K562 (cell line): ENCODE results near the gene GABBR1. TPM values are rescaled to one million over a fixed set of nuclear protein-coding genes. Genes with fewer than 3 reads are reported as not detected.

Experiments used
- ATAC-seq: fragments of 200-7000 bp; cut with Tn5 transposase; 3 replicates; pipeline ENCODE4 v1.9.1; 2020; ENCODE audit warnings: moderate library complexity
- BruUV-seq: library from RNA; stranded (reverse); fragments of 400-500 nt; replicated peaks from 2 replicates; lab custom pipeline; 2021; lab: Mats Ljungman, UMichigan
- CTCF ChIA-PET: fragments of 300-600 bp; formaldehyde crosslinking; extraction: SDS; loops from one replicate; lab custom pipeline; 2021; ENCODE audit warnings: low intra/inter-chr PET ratio; lab: Yijun Ruan, JAX
- POLR2A ChIA-PET: fragments of 300-600, 350-650 bp; sonication (Branson Sonifier 250); formaldehyde crosslinking; extraction: SDS; loops from one replicate; lab custom pipeline; 2021; ENCODE audit warnings: antibody characterized with exemption, inconsistent platforms; lab: Yijun Ruan, JAX
- DNase-seq, 4 experiments: peaks; one replicate each; pipeline versions ENCODE4 v3.0.0 to v3.0.0-alpha.2; 2011 to 2018; ENCODE audit warnings: low spot score in 3 of 4, mixed read lengths in 3 of 4; ENCODE audit errors: extremely low read depth in 1 of 4
- FAIRE-seq: peaks from 2 replicates; lab custom pipeline; 2011; peaks lifted over from hg19 to GRCh38; lab: Jason Lieb, UNC
- H2AFZ ChIP-seq: 2 replicates; pipeline ENCODE4 v1.6.0; 2011; ENCODE audit warnings: low read depth, low read length, control low read depth, inconsistent platforms
- H3K27ac ChIP-seq: fragments of 200-600 bp; 3 replicates; pipeline ENCODE4 v1.8.0; 2011; ENCODE audit warnings: low read depth, mild to moderate bottlenecking, control low read depth, inconsistent platforms, low read length, moderate library complexity, mixed read lengths; ENCODE audit errors: extremely low read depth
- H3K27me3 ChIP-seq, 2 experiments: fragments of 300-600 bp in 1 of 2; 2 replicates in 1 of 2; 3 replicates in 1 of 2; pipeline versions ENCODE4 v1.6.0 to v1.8.0; 2011; ENCODE audit warnings: inconsistent platforms in 2 of 2, low read length in 2 of 2, mild to moderate bottlenecking in 1 of 2, mixed read lengths in 1 of 2, moderate library complexity in 1 of 2; ENCODE audit not compliant: control insufficient read depth in 2 of 2, insufficient read depth in 2 of 2
- H3K36me3 ChIP-seq: fragments of 300-600 bp; 3 replicates; pipeline ENCODE4 v1.8.0; 2011; ENCODE audit warnings: mild to moderate bottlenecking, low read length, inconsistent platforms; ENCODE audit not compliant: control insufficient read depth, insufficient read depth
- H3K4me1 ChIP-seq, 2 experiments: fragments of 200-600 bp in 1 of 2; replicated peaks in 1 of 2; 2 replicates in 1 of 2; 3 replicates in 1 of 2; pipeline versions ENCODE4 v1.5.1 to v1.8.0; 2011; ENCODE audit warnings: inconsistent platforms in 2 of 2, low read length in 2 of 2, mild to moderate bottlenecking in 1 of 2, mixed read lengths in 1 of 2, moderate library complexity in 1 of 2; ENCODE audit not compliant: control insufficient read depth in 2 of 2, insufficient read depth in 2 of 2
- H3K4me2 ChIP-seq: 2 replicates; pipeline ENCODE4 v1.6.1; 2011; ENCODE audit warnings: low read length, control low read depth, inconsistent platforms, mixed read lengths; ENCODE audit not compliant: insufficient read depth
- H3K4me3 ChIP-seq: fragments of 200-600 bp; sonication (generic), shearing (Covaris generic); 2 replicates; pipeline ENCODE4 v1.5.1; 2016; ENCODE audit warnings: control low read depth, inconsistent platforms
- H3K79me2 ChIP-seq: fragments of 200-600 bp; 3 replicates; pipeline ENCODE4 v1.8.0; 2011; ENCODE audit warnings: low read length, inconsistent platforms; ENCODE audit not compliant: control insufficient read depth, insufficient read depth
- H3K9ac ChIP-seq, 2 experiments: 2 replicates each; pipeline versions ENCODE4 v1.6.0 to v1.6.1; 2011; ENCODE audit warnings: low read depth in 2 of 2, low read length in 2 of 2, control low read depth in 1 of 2, inconsistent platforms in 1 of 2, mild to moderate bottlenecking in 1 of 2, mixed read lengths in 1 of 2; ENCODE audit not compliant: insufficient read depth in 1 of 2
- H3K9me1 ChIP-seq: one replicate; pipeline ENCODE4 v1.6.0; 2011; ENCODE audit warnings: inconsistent platforms, mild to moderate bottlenecking, low read length, moderate library complexity; ENCODE audit not compliant: control insufficient read depth, insufficient read depth
- H3K9me3 ChIP-seq: replicated peaks from 2 replicates; pipeline ENCODE4 v1.5.1; 2011; ENCODE audit warnings: low read depth, low read length, inconsistent platforms; ENCODE audit not compliant: control insufficient read depth, insufficient read depth
- H4K20me1 ChIP-seq: replicated peaks from 2 replicates; pipeline ENCODE4 v1.6.1; 2011; ENCODE audit warnings: low read length, inconsistent platforms, mixed read lengths; ENCODE audit not compliant: control insufficient read depth, insufficient read depth
- CHCHD3 ChIP-seq: fragments of 250-450 bp; sonication (Bioruptor Pico); IDR thresholded peaks from 2 replicates; pipeline ENCODE4 v2.1.2; 2022; ENCODE audit warnings: mild to moderate bottlenecking
- E2F3 ChIP-seq: fragments of 250-450 bp; sonication (Bioruptor Pico); IDR thresholded peaks from 2 replicates; pipeline ENCODE4 v1.4.0; 2020; ENCODE audit warnings: mild to moderate bottlenecking
- ELF1 ChIP-seq: fragments of 200-800 bp; sonication (Bioruptor generic); IDR thresholded peaks from 2 replicates; pipeline ENCODE4 v1.6.1; 2016; ENCODE audit warnings: missing genetic modification characterization, missing compliant biosample characterization
- MECOM ChIP-seq: fragments of 250-450 bp; sonication (Bioruptor Pico); IDR thresholded peaks from 2 replicates; pipeline ENCODE4 v1.8.0; 2022; ENCODE audit warnings: inconsistent platforms
- PHF21A ChIP-seq: fragments of 450-650 bp; IDR thresholded peaks from 2 replicates; pipeline ENCODE4 v1.6.1; 2017; ENCODE audit warnings: low read depth, borderline replicate concordance
- PURB ChIP-seq: sonication (generic); formaldehyde crosslinking; IDR thresholded peaks from 2 replicates; pipeline ENCODE4 v1.9.0; 2021; ENCODE audit warnings: low read depth, mild to moderate bottlenecking, missing genetic modification reagents
- RBM14 ChIP-seq: fragments of 200-400 bp; formaldehyde crosslinking; IDR thresholded peaks from 2 replicates; pipeline ENCODE4 v1.6.1; 2018; ENCODE audit warnings: low read depth, mild to moderate bottlenecking, low read length, moderate library complexity, borderline replicate concordance; ENCODE audit not compliant: insufficient read depth
- ZFP36 ChIP-seq: fragments of 150-350 bp; IDR thresholded peaks from 2 replicates; pipeline ENCODE4 v1.6.1; 2018; ENCODE audit warnings: low read length, low read depth; ENCODE audit not compliant: partially characterized antibody
- ZNF431 ChIP-seq: sonication (generic); formaldehyde crosslinking; IDR thresholded peaks from 2 replicates; pipeline ENCODE4 v1.8.0; 2022; ENCODE audit warnings: mild to moderate bottlenecking, missing genetic modification reagents
- WGBS: fragments of 100-300 bp; shearing (Covaris generic); methylation state at CpG from one replicate; pipeline ENCODE4 v1.1.6; 2016; ENCODE audit warnings: low coverage, mixed read lengths; ENCODE audit not compliant: insufficient coverage; ENCODE audit errors: missing lambda C conversion rate; 5-methylcytosine and 5-hydroxymethylcytosine counted together
- in situ Hi-C: fragments of 300-500 bp; cut with MboI; formaldehyde crosslinking; loops from 4 replicates; pipeline ENCODE4 v1.15.0; 2018; ENCODE audit warnings: inconsistent platforms, mixed read lengths
- intact Hi-C: fragments of 100-400 bp; cut with micrococcal nuclease; formaldehyde crosslinking; loops from 2 replicates; pipeline ENCODE4 v1.14.2; 2022
- polyA plus RNA-seq, 8 experiments: library from polyadenylated mRNA; depleted of rRNA in 4 of 8; stranded (reverse) in 5 of 8; unstranded in 3 of 8; fragments of >200 nt; fragmentation: Nextera tagmentation in 2 of 8; fragmentation: Illumina TruSeq in 1 of 8; extraction: Ambion mirVana in 2 of 8; extraction: Trizol in 1 of 8; gene quantifications; 2 replicates each; pipeline versions ENCODE4 v1.2.1 to v1.2.3, GENCODE V29; 2011 to 2014; ENCODE audit warnings: inconsistent platforms in 1 of 8, missing spikeins in 1 of 8
- total RNA-seq, 7 experiments: library from RNA; depleted of rRNA in 6 of 7; stranded (reverse); fragments of >200 nt in 6 of 7; fragmentation: Illumina TruSeq in 2 of 7; extraction: Trizol in 2 of 7; gene quantifications; 2 replicates each; pipeline versions ENCODE4 v1.2.1 to v1.2.3, GENCODE V29; 2011 to 2021; ENCODE audit warnings: low replicate concordance in 1 of 7
- TF ChIP-seq, protein P1 (sequence below): fragments of 250-450 bp; sonication (Bioruptor Pico); IDR thresholded peaks from 2 replicates; pipeline ENCODE4 v1.4.0; 2020; ENCODE audit warnings: mild to moderate bottlenecking, moderate library complexity

GABBR1 gene
- total and polyA plus RNA-seq, 9 of the 15 experiments (the other 6 are each of a cell fraction or from before 2014, with no cell fraction given): 2.2 to 48.3 (median 20.8) TPM

- TF ChIP-seq, protein P1, sequence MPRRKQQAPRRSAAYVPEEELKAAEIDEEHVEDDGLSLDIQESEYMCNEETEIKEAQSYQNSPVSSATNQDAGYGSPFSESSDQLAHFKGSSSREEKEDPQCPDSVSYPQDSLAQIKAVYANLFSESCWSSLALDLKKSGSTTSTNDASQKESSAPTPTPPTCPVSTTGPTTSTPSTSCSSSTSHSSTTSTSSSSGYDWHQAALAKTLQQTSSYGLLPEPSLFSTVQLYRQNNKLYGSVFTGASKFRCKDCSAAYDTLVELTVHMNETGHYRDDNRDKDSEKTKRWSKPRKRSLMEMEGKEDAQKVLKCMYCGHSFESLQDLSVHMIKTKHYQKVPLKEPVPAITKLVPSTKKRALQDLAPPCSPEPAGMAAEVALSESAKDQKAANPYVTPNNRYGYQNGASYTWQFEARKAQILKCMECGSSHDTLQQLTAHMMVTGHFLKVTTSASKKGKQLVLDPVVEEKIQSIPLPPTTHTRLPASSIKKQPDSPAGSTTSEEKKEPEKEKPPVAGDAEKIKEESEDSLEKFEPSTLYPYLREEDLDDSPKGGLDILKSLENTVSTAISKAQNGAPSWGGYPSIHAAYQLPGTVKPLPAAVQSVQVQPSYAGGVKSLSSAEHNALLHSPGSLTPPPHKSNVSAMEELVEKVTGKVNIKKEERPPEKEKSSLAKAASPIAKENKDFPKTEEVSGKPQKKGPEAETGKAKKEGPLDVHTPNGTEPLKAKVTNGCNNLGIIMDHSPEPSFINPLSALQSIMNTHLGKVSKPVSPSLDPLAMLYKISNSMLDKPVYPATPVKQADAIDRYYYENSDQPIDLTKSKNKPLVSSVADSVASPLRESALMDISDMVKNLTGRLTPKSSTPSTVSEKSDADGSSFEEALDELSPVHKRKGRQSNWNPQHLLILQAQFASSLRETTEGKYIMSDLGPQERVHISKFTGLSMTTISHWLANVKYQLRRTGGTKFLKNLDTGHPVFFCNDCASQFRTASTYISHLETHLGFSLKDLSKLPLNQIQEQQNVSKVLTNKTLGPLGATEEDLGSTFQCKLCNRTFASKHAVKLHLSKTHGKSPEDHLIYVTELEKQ: no peak
- no peak for TF ChIP-seq E2F3 (CRISPR knock-in tag)
- TF ChIP-seq PURB (CRISPR knock-in tag): no peak
- TF ChIP-seq ZNF431 (CRISPR knock-in tag): no peak
- TF ChIP-seq ZFP36: no peak
Observed at GRCh38 chr6:29676981-29677601, 44.1 kb upstream of the GABBR1 start (continued).

DNA sequence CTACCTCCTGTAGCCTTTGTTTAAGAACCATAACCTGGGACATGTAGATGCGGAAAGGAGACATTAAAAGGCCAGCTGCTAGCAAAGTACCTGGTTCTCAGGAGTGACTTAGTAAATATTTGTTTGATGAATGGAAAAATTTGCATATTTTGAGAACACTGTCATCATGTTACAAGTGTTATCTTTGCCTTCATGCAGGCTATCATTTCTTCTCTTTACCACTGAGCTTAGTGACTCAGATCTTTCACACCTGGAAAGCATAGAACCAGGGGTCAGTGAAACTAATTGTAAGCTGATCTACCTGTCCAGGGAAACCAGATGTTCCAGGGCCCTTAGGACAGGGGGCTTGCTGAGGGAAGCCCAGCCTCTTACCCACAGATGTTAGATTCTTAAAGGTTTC lies 42.6 kb upstream of the GABBR1 start:
- no peaks in the 10 kb centered on the region for H4K20me1 ChIP-seq
- in situ Hi-C loops (no loop called here), intact Hi-C loops (no loop called here)
- ChIA-PET CTCF (interaction anchor here (0.6 kb wide), 1 partner anchor 338 kb away, joined by 3 read pairs; no protein-coding TSS in a partner anchor), POLR2A (no interaction called here)
- H2AFZ ChIP-seq: no peak overlapping the region
- DNase-seq (no peak), FAIRE-seq (no peak), ATAC-seq (no peak)
- TF ChIP-seq CHCHD3 (CRISPR knock-in tag): no peak
- TF ChIP-seq PHF21A: no peak
- no peak for TF ChIP-seq ELF1 (tag)
- no peak for TF ChIP-seq RBM14
- TF ChIP-seq MECOM (CRISPR knock-in tag): no peak
- H3K27me3 ChIP-seq: peaks cover 30 to 44% of the 10 kb centered on the region in 2 experiments; a peak in 4 of 5 replicates
- H3K4me3 ChIP-seq: no peak overlapping the region
- H3K9me1 ChIP-seq: no peaks in the 10 kb centered on the region
- BruUV-seq: no TSS peak
- H3K4me2 ChIP-seq: no peak overlapping the region
- 5% methylated on average over 1 of the region's 1 CpG for WGBS
- H3K79me2 ChIP-seq: no peaks in the 10 kb centered on the region
- H3K36me3 ChIP-seq: no peaks in the 10 kb centered on the region
- H3K27ac ChIP-seq: no peak overlapping the region
- no peak overlapping the region for H3K9ac ChIP-seq
- no peaks in the 10 kb centered on the region for H3K9me3 ChIP-seq
- peaks cover 0 to 4% of the 10 kb centered on the region in 2 experiments; a peak in 2 of 5 replicates for H3K4me1 ChIP-seq
